Measurements from ENCODE around the gene NTN5.

NTN5 gene

GRCh38 chr19:48676487-48676886, 3.7 kb upstream of the NTN5 start:
- H3K56ac ChIP-seq (ENCODE audit: low read length) = no peak overlapping the region
- H3K79me2 ChIP-seq (ENCODE audit: control insufficient read depth, insufficient read depth, low read length) = no peaks in the 10 kb centered on the region
- no peak overlapping the region for H3K9ac ChIP-seq (ENCODE audit: low read length)
- H3K27ac ChIP-seq (ENCODE audit: low read depth, low read length) = no peak overlapping the region
- H4K8ac ChIP-seq (ENCODE audit: low read depth, low read length) = no peak overlapping the region
- H3K23ac ChIP-seq (ENCODE audit: low read length) = no peak overlapping the region
- no peaks in the 10 kb centered on the region for H3K79me1 ChIP-seq (ENCODE audit: low read length)
- H3K4me2 ChIP-seq (ENCODE audit: low read length) = no peak overlapping the region
- whole genome bisulfite sequencing (ENCODE audit: extremely low coverage, insufficient coverage, low lambda C conversion rate) = no CpG with 5 or more reads among the region's 17 CpGs
- no peak overlapping the region for H2BK120ac ChIP-seq (ENCODE audit: low read depth, low read length)
- DNase-seq = no peak
- H3K18ac ChIP-seq (ENCODE audit: low read length) = no peak overlapping the region
- no peak overlapping the region for H4K5ac ChIP-seq (ENCODE audit: low read length)
- no peaks in the 10 kb centered on the region for H3K4me1 ChIP-seq (ENCODE audit: control insufficient read depth, low read depth, low read length)
- H3K4me3 ChIP-seq (ENCODE audit: low read length) = no peak overlapping the region
- no peak overlapping the region for H2BK15ac ChIP-seq (replicated peaks; ENCODE audit: low read depth)
- no peak overlapping the region for H3K4ac ChIP-seq (ENCODE audit: low read depth, low read length)
- no peaks in the 10 kb centered on the region for H3K27me3 ChIP-seq (ENCODE audit: insufficient read depth, low read length, poor library complexity)
- no peak overlapping the region for H2AK5ac ChIP-seq (ENCODE audit: low read length)
- no peaks in the 10 kb centered on the region for H3K36me3 ChIP-seq (ENCODE audit: control insufficient read depth, insufficient read depth, low read length)
- H2BK5ac ChIP-seq (ENCODE audit: low read length) = no peak overlapping the region

DNA sequence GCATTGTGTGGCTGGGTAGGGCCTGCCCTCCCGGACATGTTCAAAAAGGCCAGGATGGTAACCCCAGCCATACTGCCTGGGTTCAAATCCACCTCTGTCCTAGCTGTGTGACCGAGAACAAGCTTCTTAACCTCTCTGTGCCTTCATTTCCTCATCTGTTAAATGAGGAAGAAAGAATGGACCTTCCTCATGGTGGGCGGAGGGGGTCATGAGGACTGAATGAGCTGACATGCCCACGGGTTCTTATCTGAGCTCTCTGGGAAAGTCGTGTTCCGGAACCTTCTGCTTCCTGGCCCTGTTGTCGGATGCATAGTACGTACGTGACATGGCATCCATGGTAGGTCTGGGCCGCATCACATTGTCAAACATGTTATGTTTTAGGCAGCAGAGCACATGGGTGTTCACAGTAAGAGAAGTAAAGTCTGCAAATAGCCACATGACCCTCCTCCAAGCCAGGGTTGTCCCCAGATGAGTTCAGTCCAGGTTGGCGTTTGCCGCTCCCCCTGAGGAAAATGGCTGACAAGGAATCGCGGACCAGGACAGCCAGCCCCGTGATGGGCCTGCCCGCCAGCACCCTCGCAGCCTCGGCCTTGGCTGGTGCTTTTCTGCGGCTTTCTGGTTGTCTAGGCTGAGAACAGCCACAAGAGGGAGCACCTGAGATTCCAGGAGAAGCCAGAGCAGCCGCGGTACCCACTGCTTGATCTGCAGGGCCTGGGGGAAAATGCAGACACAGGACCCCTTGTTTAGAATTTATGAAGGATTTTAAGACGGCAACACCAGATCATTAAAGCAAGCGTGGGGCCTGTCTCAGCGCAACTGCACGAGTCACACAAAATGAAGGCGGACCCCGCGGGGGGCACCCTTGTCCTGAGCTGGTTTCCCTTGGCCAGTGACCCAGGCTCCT, 2.4 kb upstream of the NTN5 start:
- H3K27me3 ChIP-seq (ENCODE audit: insufficient read depth, low read length, poor library complexity) = no peaks in the 10 kb centered on the region
- H3K4me2 ChIP-seq (ENCODE audit: low read length) = no peak overlapping the region
- H2BK5ac ChIP-seq (ENCODE audit: low read length) = no peak overlapping the region
- no CpG with 5 or more reads among the region's 28 CpGs for WGBS (ENCODE audit: extremely low coverage, insufficient coverage, low lambda C conversion rate)
- no peak overlapping the region for H3K9ac ChIP-seq (ENCODE audit: low read length)
- H4K5ac ChIP-seq (ENCODE audit: low read length) = no peak overlapping the region
- H3K4me1 ChIP-seq (ENCODE audit: control insufficient read depth, low read depth, low read length) = no peaks in the 10 kb centered on the region
- no peak overlapping the region for H3K4ac ChIP-seq (ENCODE audit: low read depth, low read length)
- DNase-seq = peak; percentile 92
- peak overlapping the region; percentile 37 for H3K56ac ChIP-seq (ENCODE audit: low read length)
- H2BK15ac ChIP-seq (replicated peaks; ENCODE audit: low read depth) = no peak overlapping the region
- H2BK120ac ChIP-seq (ENCODE audit: low read depth, low read length) = no peak overlapping the region
- no peak overlapping the region for H2AK5ac ChIP-seq (ENCODE audit: low read length)
- H3K4me3 ChIP-seq (ENCODE audit: low read length) = no peak overlapping the region
- no peaks in the 10 kb centered on the region for H3K79me2 ChIP-seq (ENCODE audit: control insufficient read depth, insufficient read depth, low read length)
- H3K79me1 ChIP-seq (ENCODE audit: low read length) = no peaks in the 10 kb centered on the region
- H4K8ac ChIP-seq (ENCODE audit: low read depth, low read length) = no peak overlapping the region
- H3K27ac ChIP-seq (ENCODE audit: low read depth, low read length) = no peak overlapping the region
- H3K18ac ChIP-seq (ENCODE audit: low read length) = no peak overlapping the region
- no peak overlapping the region for H3K23ac ChIP-seq (ENCODE audit: low read length)
- no peaks in the 10 kb centered on the region for H3K36me3 ChIP-seq (ENCODE audit: control insufficient read depth, insufficient read depth, low read length)

DNA sequence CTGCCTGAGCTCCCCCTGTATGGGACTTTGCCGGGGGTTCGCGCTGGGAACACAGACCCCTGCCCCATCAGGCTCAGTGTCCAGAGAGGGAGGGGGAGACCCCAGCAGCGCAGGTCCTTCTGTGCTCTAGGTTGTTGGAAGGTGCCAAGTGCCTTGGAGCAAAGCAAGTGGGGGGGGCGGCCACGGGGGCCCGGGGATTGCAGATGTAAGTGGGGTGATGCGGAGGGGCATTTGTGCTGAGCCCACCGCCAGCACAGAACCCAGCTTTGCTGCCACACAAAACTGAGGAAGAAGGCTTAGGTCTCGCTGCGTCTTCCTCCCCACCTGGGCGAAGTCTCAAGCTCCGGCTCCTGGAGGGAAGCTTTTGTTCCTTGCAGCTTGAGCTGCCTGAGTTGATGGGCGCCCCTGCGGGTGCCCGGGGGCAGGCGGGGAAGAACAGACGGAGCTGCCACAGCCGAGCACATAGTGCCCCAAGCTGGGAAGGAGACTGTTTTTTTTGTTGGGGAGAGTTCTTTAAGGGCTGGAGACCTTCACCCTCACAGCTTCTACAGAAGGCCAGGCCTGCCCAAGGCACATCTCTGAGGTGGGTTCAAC, 1.5 kb upstream of the NTN5 start:
- WGBS (ENCODE audit: extremely low coverage, insufficient coverage, low lambda C conversion rate) = no CpG with 5 or more reads among the region's 19 CpGs
- H3K4ac ChIP-seq (ENCODE audit: low read depth, low read length) = no peak overlapping the region
- H3K4me2 ChIP-seq (ENCODE audit: low read length) = no peak overlapping the region
- H3K9ac ChIP-seq (ENCODE audit: low read length) = no peak overlapping the region
- no peak overlapping the region for H2BK5ac ChIP-seq (ENCODE audit: low read length)
- H2BK15ac ChIP-seq (replicated peaks; ENCODE audit: low read depth) = no peak overlapping the region
- H4K5ac ChIP-seq (ENCODE audit: low read length) = no peak overlapping the region
- no peaks in the 10 kb centered on the region for H3K27me3 ChIP-seq (ENCODE audit: insufficient read depth, low read length, poor library complexity)
- H3K4me1 ChIP-seq (ENCODE audit: control insufficient read depth, low read depth, low read length) = no peaks in the 10 kb centered on the region
- no peaks in the 10 kb centered on the region for H3K79me2 ChIP-seq (ENCODE audit: control insufficient read depth, insufficient read depth, low read length)
- H2AK5ac ChIP-seq (ENCODE audit: low read length) = no peak overlapping the region
- no peak for DNase-seq
- no peaks in the 10 kb centered on the region for H3K79me1 ChIP-seq (ENCODE audit: low read length)
- H3K18ac ChIP-seq (ENCODE audit: low read length) = no peak overlapping the region
- H3K36me3 ChIP-seq (ENCODE audit: control insufficient read depth, insufficient read depth, low read length) = no peaks in the 10 kb centered on the region
- no peak overlapping the region for H3K4me3 ChIP-seq (ENCODE audit: low read length)
- peak overlapping the region; percentile 28 for H3K56ac ChIP-seq (ENCODE audit: low read length)
- no peak overlapping the region for H2BK120ac ChIP-seq (ENCODE audit: low read depth, low read length)
- no peak overlapping the region for H3K23ac ChIP-seq (ENCODE audit: low read length)
- no peak overlapping the region for H3K27ac ChIP-seq (ENCODE audit: low read depth, low read length)
- H4K8ac ChIP-seq (ENCODE audit: low read depth, low read length) = no peak overlapping the region

- Histone ChIP-seq H3K79me1 (ENCODE audit: low read length) (no peaks in the 10 kb centered on the region), H2AK5ac (ENCODE audit: low read length) (no peak overlapping the region), H3K4me1 (ENCODE audit: control insufficient read depth, low read depth, low read length) (no peaks in the 10 kb centered on the region), H3K18ac (ENCODE audit: low read length) (no peak overlapping the region), H3K4me3 (ENCODE audit: low read length) (no peak overlapping the region), H2BK15ac (replicated peaks; ENCODE audit: low read depth) (no peak overlapping the region), H4K5ac (ENCODE audit: low read length) (no peak overlapping the region), H3K27ac (ENCODE audit: low read depth, low read length) (no peak overlapping the region), H3K56ac (ENCODE audit: low read length) (peak overlapping the region; percentile 34), H3K4me2 (ENCODE audit: low read length) (no peak overlapping the region), H3K4ac (ENCODE audit: low read depth, low read length) (no peak overlapping the region), H3K23ac (ENCODE audit: low read length) (no peak overlapping the region), H3K79me2 (ENCODE audit: control insufficient read depth, insufficient read depth, low read length) (no peaks in the 10 kb centered on the region), H3K36me3 (ENCODE audit: control insufficient read depth, insufficient read depth, low read length) (no peaks in the 10 kb centered on the region), H3K9ac (ENCODE audit: low read length) (peak overlapping the region; percentile 8), H2BK120ac (ENCODE audit: low read depth, low read length) (no peak overlapping the region), H2BK5ac (ENCODE audit: low read length) (no peak overlapping the region), H3K27me3 (ENCODE audit: insufficient read depth, low read length, poor library complexity) (no peaks in the 10 kb centered on the region), H4K8ac (ENCODE audit: low read depth, low read length) (no peak overlapping the region)
- DNase-seq = no peak
- WGBS (ENCODE audit: extremely low coverage, insufficient coverage, low lambda C conversion rate) = no CpG with 5 or more reads among the region's 25 CpGs
These were observed 751 bp upstream of the NTN5 start for GRCh38 chr19:48673436-48674100.

DNA sequence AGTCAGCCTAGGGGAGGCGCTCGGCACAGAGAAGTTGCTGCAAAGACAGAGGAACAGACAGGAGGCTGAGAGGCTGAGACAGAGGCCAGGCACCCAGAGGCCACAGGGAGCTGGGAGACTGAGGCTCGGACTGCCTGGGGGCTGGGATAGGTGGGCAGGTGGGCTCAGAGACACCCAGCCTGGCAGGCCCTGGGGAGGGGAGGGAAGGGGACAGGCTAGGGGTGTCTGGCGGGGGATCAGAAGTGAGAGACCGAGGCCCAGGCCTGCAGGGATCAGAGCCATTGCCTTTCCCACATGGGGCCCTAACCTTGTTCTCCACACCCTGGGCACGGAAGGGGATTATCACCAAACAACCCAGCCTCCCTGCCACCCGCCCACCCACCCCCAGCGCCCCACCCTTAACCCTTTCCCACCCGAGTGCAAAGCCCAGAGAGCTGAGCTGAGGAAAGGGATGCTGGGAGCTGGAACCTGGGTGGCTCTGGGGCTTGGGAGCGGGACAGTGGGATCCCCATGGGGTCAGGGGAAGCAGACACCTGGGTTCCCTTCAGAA, 1.3 kb downstream of the NTN5 start:
- Histone ChIP-seq H3K18ac (ENCODE audit: low read length) (no peak overlapping the region), H2BK5ac (ENCODE audit: low read length) (no peak overlapping the region), H3K23ac (ENCODE audit: low read length) (no peak overlapping the region), H2AK5ac (ENCODE audit: low read length) (no peak overlapping the region), H3K9ac (ENCODE audit: low read length) (no peak overlapping the region), H3K79me1 (ENCODE audit: low read length) (no peaks in the 10 kb centered on the region), H3K79me2 (ENCODE audit: control insufficient read depth, insufficient read depth, low read length) (no peaks in the 10 kb centered on the region), H3K4ac (ENCODE audit: low read depth, low read length) (no peak overlapping the region), H3K4me3 (ENCODE audit: low read length) (no peak overlapping the region), H3K4me1 (ENCODE audit: control insufficient read depth, low read depth, low read length) (no peaks in the 10 kb centered on the region), H3K27me3 (ENCODE audit: insufficient read depth, low read length, poor library complexity) (no peaks in the 10 kb centered on the region), H3K27ac (ENCODE audit: low read depth, low read length) (no peak overlapping the region), H3K36me3 (ENCODE audit: control insufficient read depth, insufficient read depth, low read length) (no peaks in the 10 kb centered on the region), H4K5ac (ENCODE audit: low read length) (no peak overlapping the region), H2BK15ac (replicated peaks; ENCODE audit: low read depth) (no peak overlapping the region), H3K4me2 (ENCODE audit: low read length) (no peak overlapping the region), H2BK120ac (ENCODE audit: low read depth, low read length) (no peak overlapping the region), H4K8ac (ENCODE audit: low read depth, low read length) (no peak overlapping the region), H3K56ac (ENCODE audit: low read length) (no peak overlapping the region)
- DNase-seq = no peak
- no CpG with 5 or more reads among the region's 10 CpGs for WGBS (ENCODE audit: extremely low coverage, insufficient coverage, low lambda C conversion rate)
